ENCODE results near the gene STK39.
A peak's percentile ranks its signal among the peaks of the same experiment; 100 is the strongest.

DNA sequence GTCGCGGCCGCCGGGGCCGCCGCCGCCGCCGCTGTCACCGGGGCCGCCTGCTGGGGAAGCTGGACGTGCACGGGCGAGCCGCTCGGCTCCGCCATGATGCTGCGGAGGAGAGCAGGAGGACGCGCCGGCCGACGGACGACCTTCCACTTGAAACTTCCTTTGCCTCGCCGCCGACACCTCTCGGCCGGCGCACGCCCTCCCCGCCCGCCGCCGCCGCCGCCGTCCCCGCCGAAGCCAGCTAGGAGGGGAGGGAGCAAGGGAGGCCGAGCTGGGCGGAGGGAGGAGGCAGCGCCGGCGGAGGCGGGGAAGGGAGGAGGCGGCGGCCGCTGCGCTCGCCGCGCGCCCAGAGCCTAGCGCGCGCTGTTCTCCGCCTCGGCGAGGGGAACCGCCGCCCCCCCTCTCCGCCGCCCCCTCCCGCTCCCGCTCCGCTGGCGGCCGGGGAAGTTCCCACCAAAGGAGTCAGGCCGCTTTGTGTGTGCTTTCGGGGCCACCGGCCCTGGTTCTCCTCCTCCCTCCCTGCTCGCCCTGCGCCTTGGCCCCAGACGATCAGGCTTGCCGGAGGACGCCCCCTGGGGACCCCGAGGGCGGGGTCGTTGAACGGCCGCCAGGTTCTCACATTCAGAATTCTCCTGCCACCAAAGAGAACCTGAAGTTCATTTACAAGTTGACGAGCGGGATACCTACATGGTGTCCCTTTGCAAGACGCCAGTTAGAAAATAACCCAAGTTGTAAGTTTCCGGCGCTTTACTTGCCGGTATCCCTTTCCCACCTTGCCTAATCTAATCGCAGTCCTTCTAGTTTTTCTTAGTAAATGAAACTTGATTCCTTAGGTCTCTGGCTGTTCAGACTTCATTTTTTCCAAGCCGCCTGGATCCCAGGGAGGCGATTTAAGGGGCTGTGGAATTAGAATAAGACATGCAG, at the start of gene STK39:
- TF ChIP-seq, protein P1, sequence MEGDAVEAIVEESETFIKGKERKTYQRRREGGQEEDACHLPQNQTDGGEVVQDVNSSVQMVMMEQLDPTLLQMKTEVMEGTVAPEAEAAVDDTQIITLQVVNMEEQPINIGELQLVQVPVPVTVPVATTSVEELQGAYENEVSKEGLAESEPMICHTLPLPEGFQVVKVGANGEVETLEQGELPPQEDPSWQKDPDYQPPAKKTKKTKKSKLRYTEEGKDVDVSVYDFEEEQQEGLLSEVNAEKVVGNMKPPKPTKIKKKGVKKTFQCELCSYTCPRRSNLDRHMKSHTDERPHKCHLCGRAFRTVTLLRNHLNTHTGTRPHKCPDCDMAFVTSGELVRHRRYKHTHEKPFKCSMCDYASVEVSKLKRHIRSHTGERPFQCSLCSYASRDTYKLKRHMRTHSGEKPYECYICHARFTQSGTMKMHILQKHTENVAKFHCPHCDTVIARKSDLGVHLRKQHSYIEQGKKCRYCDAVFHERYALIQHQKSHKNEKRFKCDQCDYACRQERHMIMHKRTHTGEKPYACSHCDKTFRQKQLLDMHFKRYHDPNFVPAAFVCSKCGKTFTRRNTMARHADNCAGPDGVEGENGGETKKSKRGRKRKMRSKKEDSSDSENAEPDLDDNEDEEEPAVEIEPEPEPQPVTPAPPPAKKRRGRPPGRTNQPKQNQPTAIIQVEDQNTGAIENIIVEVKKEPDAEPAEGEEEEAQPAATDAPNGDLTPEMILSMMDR (IDR thresholded peaks at IDR 0.05), result peak; percentile 23; the same call in 1 of the 3 replicates
- TF ChIP-seq ZFP36 (IDR thresholded peaks at IDR 0.05; ENCODE audit: borderline replicate concordance, partially characterized antibody), result no peak
- TF ChIP-seq CHD2 (IDR thresholded peaks at IDR 0.05; ENCODE audit: low read length, partially characterized antibody), result no peak
- TF ChIP-seq, protein P2, sequence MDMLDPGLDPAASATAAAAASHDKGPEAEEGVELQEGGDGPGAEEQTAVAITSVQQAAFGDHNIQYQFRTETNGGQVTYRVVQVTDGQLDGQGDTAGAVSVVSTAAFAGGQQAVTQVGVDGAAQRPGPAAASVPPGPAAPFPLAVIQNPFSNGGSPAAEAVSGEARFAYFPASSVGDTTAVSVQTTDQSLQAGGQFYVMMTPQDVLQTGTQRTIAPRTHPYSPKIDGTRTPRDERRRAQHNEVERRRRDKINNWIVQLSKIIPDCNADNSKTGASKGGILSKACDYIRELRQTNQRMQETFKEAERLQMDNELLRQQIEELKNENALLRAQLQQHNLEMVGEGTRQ (IDR thresholded peaks at IDR 0.05), result no peak
- no peak for TF ChIP-seq CEBPB (IDR thresholded peaks at IDR 0.05)
- no peak for TF ChIP-seq RAD21 (conservative IDR thresholded peaks at IDR 0.05 in 1 of 2, IDR thresholded peaks at IDR 0.05 in 1 of 2)
- TF ChIP-seq RFX5 (IDR thresholded peaks at IDR 0.05), result no peak
- peak; percentile 46 for TF ChIP-seq POLR2A (IDR thresholded peaks at IDR 0.05; ENCODE audit: low read length)

Measured in A549 (cell line).